ENCODE results near the gene ACP5.

ACP5 gene

GRCh38 chr19:11547929-11548700 lies 29.3 kb downstream of the ACP5 start:
- no peak for DNase-seq (ENCODE audit: low read depth)

GRCh38 chr19:11541238-11541637 lies 36.2 kb downstream of the ACP5 start:
- DNase-seq (ENCODE audit: low read depth): no peak

- DNase-seq (ENCODE audit: low read depth): no peak
Measured at GRCh38 chr19:11540645-11541044, 36.8 kb downstream of the ACP5 start.

- no peak for DNase-seq (ENCODE audit: low read depth)
Measured at GRCh38 chr19:11539495-11540365, 37.7 kb downstream of the ACP5 start.

- DNase-seq (ENCODE audit: low read depth): no peak
Measured at GRCh38 chr19:11538232-11539036, 39.0 kb downstream of the ACP5 start, which contains the start of gene CNN1. Gene CNN1, plus strand, starts transcription at chr19:11538851. Its CDS starts 77 bp downstream, at chr19:11538928.

- peak; percentile 81 for DNase-seq (ENCODE audit: low read depth)
Measured at GRCh38 chr19:11535792-11536595, 41.5 kb downstream of the ACP5 start.

GRCh38 chr19:11534948-11535347 lies 42.5 kb downstream of the ACP5 start:
- no peak for DNase-seq (ENCODE audit: low read depth)

- no peak for DNase-seq (ENCODE audit: low read depth)
Measured at GRCh38 chr19:11534538-11534937, 42.9 kb downstream of the ACP5 start.

- no peak for DNase-seq (ENCODE audit: low read depth)
Measured at GRCh38 chr19:11530432-11530831, 47.0 kb downstream of the ACP5 start.

- DNase-seq (ENCODE audit: low read depth): peak; percentile 87
Measured at GRCh38 chr19:11528551-11529341, 48.7 kb downstream of the ACP5 start, which contains the start of gene ECSIT. Gene ECSIT, minus strand, starts transcription at chr19:11529134. Its CDS starts 9,964 bp downstream, at chr19:11519170.

Data from activated T-helper 9 cell treated with anti-CD3 and anti-CD28 coated beads, Interleukin-2, amount 50 U/mL, for 16 hours (primary cell).